ENCODE results near the gene FILIP1L. TPM values are rescaled to one million over a fixed set of nuclear protein-coding genes. Genes with fewer than 3 reads are reported as not detected.

The FILIP1L gene
- total RNA-seq, 1 experiment from 2014 or later, result 15.5 TPM

DNA sequence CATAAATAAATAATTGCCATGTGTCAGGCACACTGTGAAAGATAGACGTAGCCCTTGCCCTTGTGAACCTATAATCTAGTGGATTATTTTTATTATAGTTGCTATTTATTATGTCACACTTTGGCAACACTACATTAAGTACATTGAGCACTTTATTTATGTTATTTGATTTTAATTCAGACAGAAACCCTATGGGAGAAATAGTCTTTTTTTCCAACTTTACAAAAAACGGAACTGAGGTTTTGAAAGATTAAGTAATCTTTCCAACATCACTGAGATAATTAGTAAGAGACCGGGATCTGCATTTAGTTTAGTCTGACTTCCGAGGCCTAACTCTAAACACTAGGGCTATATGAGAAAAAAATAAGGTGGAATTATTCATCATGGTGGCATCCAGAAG is 2.8 kb upstream of the FILIP1L start:
- CTCF ChIA-PET, result no interaction called here
- intact Hi-C loops (cut with micrococcal nuclease; ENCODE audit: unreplicated experiment), result no loop called here
- Mint-ChIP-seq H3K27me3 (ENCODE audit: insufficient read depth, unreplicated experiment) (no peaks in the 10 kb centered on the region), H3K27ac (ENCODE audit: unreplicated experiment) (no peak overlapping the region), H3K9me3 (ENCODE audit: unreplicated experiment) (peaks cover 7% of the 10 kb centered on the region), H3K4me3 (ENCODE audit: unreplicated experiment) (no peak overlapping the region), H3K4me1 (ENCODE audit: low read depth, unreplicated experiment) (no peaks in the 10 kb centered on the region), H3K36me3 (ENCODE audit: insufficient read depth, unreplicated experiment) (no peaks in the 10 kb centered on the region)
- Histone ChIP-seq H3K4me1 (no peaks in the 10 kb centered on the region), H3K9me3 (no peaks in the 10 kb centered on the region), H3K36me3 (ENCODE audit: control insufficient read depth, insufficient read depth, low read length) (no peaks in the 10 kb centered on the region), H3K27me3 (replicated peaks; ENCODE audit: control insufficient read depth, insufficient read depth, low read length) (no peaks in the 10 kb centered on the region), H3K4me3 (ENCODE audit: low read depth, low read length) (no peak overlapping the region)
- no peak for DNase-seq
- POLR2A ChIA-PET, result no interaction called here
- BruUV-seq (replicated peaks), result no TSS peak
- TF ChIP-seq, protein P1, sequence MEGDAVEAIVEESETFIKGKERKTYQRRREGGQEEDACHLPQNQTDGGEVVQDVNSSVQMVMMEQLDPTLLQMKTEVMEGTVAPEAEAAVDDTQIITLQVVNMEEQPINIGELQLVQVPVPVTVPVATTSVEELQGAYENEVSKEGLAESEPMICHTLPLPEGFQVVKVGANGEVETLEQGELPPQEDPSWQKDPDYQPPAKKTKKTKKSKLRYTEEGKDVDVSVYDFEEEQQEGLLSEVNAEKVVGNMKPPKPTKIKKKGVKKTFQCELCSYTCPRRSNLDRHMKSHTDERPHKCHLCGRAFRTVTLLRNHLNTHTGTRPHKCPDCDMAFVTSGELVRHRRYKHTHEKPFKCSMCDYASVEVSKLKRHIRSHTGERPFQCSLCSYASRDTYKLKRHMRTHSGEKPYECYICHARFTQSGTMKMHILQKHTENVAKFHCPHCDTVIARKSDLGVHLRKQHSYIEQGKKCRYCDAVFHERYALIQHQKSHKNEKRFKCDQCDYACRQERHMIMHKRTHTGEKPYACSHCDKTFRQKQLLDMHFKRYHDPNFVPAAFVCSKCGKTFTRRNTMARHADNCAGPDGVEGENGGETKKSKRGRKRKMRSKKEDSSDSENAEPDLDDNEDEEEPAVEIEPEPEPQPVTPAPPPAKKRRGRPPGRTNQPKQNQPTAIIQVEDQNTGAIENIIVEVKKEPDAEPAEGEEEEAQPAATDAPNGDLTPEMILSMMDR (IDR thresholded peaks at IDR 0.05; ENCODE audit: insufficient read depth in 1 of 2, low read depth in 1 of 2, low read length in 1 of 2, severe bottlenecking in 1 of 2, unreplicated experiment in 1 of 2), result no peak

DNA sequence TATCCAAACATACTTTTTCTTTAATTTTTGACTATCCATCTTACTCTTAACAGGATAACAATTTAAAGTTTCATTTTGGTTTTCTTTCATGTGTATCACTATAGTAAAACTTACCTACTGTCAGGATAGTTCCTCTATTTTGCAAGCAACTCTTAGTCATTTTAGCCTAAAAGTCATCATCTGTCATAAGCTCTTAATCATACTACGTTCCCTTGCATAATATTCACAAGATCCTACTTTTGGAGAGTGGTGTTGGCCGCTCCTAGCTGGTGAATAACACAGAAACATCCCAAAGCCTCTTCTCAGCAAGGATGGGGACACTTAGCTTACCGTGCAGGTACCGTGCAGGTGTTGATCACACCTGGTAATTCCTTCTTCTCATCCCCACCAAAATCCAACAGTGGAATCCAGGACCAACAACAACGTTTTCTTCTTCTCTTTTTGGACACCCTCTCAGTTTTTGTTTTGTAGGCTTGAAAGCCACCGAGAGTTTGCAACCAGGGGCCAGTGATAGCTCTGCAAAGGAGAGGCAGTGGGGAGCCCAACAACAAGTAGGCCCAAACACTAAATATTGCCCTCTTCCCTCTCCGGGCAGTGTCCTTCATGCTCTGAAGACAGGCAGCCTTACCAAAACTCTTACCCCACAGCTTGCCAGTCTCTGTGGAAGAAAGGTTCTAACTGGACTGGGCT is 433 bp downstream of the FILIP1L start:
- Mint-ChIP-seq H3K9me3 (ENCODE audit: unreplicated experiment) (peaks cover 7% of the 10 kb centered on the region), H3K4me3 (ENCODE audit: unreplicated experiment) (no peak overlapping the region), H3K27ac (ENCODE audit: unreplicated experiment) (no peak overlapping the region), H3K36me3 (ENCODE audit: insufficient read depth, unreplicated experiment) (no peaks in the 10 kb centered on the region), H3K27me3 (ENCODE audit: insufficient read depth, unreplicated experiment) (no peaks in the 10 kb centered on the region), H3K4me1 (ENCODE audit: low read depth, unreplicated experiment) (peaks cover 6% of the 10 kb centered on the region)
- DNase-seq, result no peak
- Histone ChIP-seq H3K4me1 (no peaks in the 10 kb centered on the region), H3K36me3 (ENCODE audit: control insufficient read depth, insufficient read depth, low read length) (no peaks in the 10 kb centered on the region), H3K9me3 (no peaks in the 10 kb centered on the region), H3K27me3 (replicated peaks; ENCODE audit: control insufficient read depth, insufficient read depth, low read length) (no peaks in the 10 kb centered on the region), H3K4me3 (ENCODE audit: low read depth, low read length) (no peak overlapping the region)
- intact Hi-C loops (cut with micrococcal nuclease; ENCODE audit: unreplicated experiment), result no loop called here
- CTCF ChIA-PET, result no interaction called here
- no TSS peak for BruUV-seq (replicated peaks)
- TF ChIP-seq, protein P1 (IDR thresholded peaks at IDR 0.05; ENCODE audit: insufficient read depth in 1 of 2, low read depth in 1 of 2, low read length in 1 of 2, severe bottlenecking in 1 of 2, unreplicated experiment in 1 of 2), result no peak
- POLR2A ChIA-PET, result no interaction called here

DNA sequence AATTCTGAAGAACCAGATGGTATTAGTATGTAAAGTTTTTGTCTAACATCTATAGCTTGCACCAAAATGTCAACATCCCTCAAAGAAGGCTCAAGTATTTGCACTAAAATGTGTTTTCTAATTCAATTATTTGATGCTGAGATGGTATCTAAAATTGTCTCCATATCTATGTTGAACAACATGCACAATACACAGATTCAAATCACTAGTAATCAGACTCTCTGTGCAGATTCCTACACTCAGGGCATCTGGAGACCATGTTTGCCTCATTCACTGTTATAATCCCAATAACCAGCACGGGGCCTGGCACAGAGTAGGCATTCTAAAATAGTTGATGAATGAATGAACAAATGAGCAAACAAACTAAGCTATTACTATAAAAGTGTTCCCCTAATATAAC is 2.6 kb downstream of the FILIP1L start:
- H3K4me1 Mint-ChIP-seq (ENCODE audit: low read depth, unreplicated experiment), result peaks cover 6% of the 10 kb centered on the region
- no peak overlapping the region for H3K27ac Mint-ChIP-seq (ENCODE audit: unreplicated experiment)
- H3K27me3 ChIP-seq (replicated peaks; ENCODE audit: control insufficient read depth, insufficient read depth, low read length), result no peaks in the 10 kb centered on the region
- no peaks in the 10 kb centered on the region for H3K36me3 Mint-ChIP-seq (ENCODE audit: insufficient read depth, unreplicated experiment)
- H3K27me3 Mint-ChIP-seq (ENCODE audit: insufficient read depth, unreplicated experiment), result no peaks in the 10 kb centered on the region
- intact Hi-C loops (cut with micrococcal nuclease; ENCODE audit: unreplicated experiment), result no loop called here
- POLR2A ChIA-PET, result no interaction called here
- no peak for DNase-seq
- 0 out of 2 replicates have a peak, but pooled peaks cover 5% of the 10 kb centered on the region for H3K4me1 ChIP-seq
- CTCF ChIA-PET, result no interaction called here
- TF ChIP-seq, protein P1 (IDR thresholded peaks at IDR 0.05; ENCODE audit: insufficient read depth in 1 of 2, low read depth in 1 of 2, low read length in 1 of 2, severe bottlenecking in 1 of 2, unreplicated experiment in 1 of 2), result no peak
- H3K36me3 ChIP-seq (ENCODE audit: control insufficient read depth, insufficient read depth, low read length), result no peaks in the 10 kb centered on the region
- peaks cover 7% of the 10 kb centered on the region for H3K9me3 Mint-ChIP-seq (ENCODE audit: unreplicated experiment)
- no TSS peak for BruUV-seq (replicated peaks)
- no peak overlapping the region for H3K4me3 Mint-ChIP-seq (ENCODE audit: unreplicated experiment)
- no peak overlapping the region for H3K4me3 ChIP-seq (ENCODE audit: low read depth, low read length)
- H3K9me3 ChIP-seq, result no peaks in the 10 kb centered on the region
